Prostate gland (tissue), 2 donors: Measurements from ENCODE around the gene ABI3BP.

Source experiments
- CTCF ChIP-seq, 4 experiments: fragments of 200-600 bp in 2 of 4; fragments of 450-650 bp in 2 of 4; sonication (generic) in 2 of 4; IDR thresholded peaks; 1 replicate in 3 of 4; 2 replicates in 1 of 4; pipeline ENCODE4 v1.5.1; 2016 to 2019; ENCODE audit warnings: antibody characterized with exemption in 4 of 4, mild to moderate bottlenecking in 2 of 4, moderate library complexity in 2 of 4
- POLR2A ChIP-seq: fragments of 450-650 bp; IDR thresholded peaks from one replicate; pipeline ENCODE4 v1.6.1; 2016; ENCODE audit warnings: antibody characterized with exemption, mild to moderate bottlenecking

- TF ChIP-seq CTCF (IDR thresholded peaks at IDR 0.05): no peak
- TF ChIP-seq POLR2A: no peak
Observed at GRCh38 chr3:101026881-101027280, 33.7 kb upstream of the ABI3BP start.
